ENCODE data around the gene KIF6. TPM values are rescaled to one million over a fixed set of nuclear protein-coding genes. Genes with fewer than 3 reads are reported as not detected.

The KIF6 gene
- total RNA-seq, 1 donor from 2014 or later, result 1.5 TPM

GRCh38 chr6:39706819-39707335, 18.3 kb downstream of the KIF6 start:
- no peak overlapping the region for H3K4me3 Mint-ChIP-seq
- H3K4me1 Mint-ChIP-seq, result no peaks in the 10 kb centered on the region
- no peaks in the 10 kb centered on the region for H3K9me3 Mint-ChIP-seq
- H3K36me3 Mint-ChIP-seq (ENCODE audit: low read depth), result no peaks in the 10 kb centered on the region
- TF ChIP-seq, protein P1, sequence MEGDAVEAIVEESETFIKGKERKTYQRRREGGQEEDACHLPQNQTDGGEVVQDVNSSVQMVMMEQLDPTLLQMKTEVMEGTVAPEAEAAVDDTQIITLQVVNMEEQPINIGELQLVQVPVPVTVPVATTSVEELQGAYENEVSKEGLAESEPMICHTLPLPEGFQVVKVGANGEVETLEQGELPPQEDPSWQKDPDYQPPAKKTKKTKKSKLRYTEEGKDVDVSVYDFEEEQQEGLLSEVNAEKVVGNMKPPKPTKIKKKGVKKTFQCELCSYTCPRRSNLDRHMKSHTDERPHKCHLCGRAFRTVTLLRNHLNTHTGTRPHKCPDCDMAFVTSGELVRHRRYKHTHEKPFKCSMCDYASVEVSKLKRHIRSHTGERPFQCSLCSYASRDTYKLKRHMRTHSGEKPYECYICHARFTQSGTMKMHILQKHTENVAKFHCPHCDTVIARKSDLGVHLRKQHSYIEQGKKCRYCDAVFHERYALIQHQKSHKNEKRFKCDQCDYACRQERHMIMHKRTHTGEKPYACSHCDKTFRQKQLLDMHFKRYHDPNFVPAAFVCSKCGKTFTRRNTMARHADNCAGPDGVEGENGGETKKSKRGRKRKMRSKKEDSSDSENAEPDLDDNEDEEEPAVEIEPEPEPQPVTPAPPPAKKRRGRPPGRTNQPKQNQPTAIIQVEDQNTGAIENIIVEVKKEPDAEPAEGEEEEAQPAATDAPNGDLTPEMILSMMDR (conservative IDR thresholded peaks at IDR 0.05), result no peak
- H3K27ac Mint-ChIP-seq (ENCODE audit: unreplicated experiment), result no peak overlapping the region
- no peak for DNase-seq (ENCODE audit: low read depth, low spot score)
- H3K27me3 Mint-ChIP-seq (ENCODE audit: low read depth), result no peaks in the 10 kb centered on the region

DNA sequence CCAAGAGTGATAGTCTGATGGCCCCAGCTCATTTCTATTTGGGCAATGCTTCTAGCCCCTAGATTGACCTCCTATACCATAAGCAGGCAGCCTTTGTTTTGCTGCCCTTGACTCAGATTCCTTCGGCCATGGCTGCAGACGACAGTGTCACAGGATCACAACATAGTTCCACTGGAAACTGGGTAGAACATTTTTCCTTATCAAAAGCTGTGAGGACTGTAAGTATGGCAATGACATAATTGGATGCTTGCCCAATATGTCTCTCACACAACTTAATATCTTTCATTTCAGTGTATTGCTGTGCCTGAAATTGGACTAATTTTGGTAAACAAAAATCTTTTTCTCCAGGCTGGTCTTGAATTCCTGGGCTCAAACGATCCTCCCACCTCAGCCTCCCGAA, 22.9 kb downstream of the KIF6 start:
- Mint-ChIP-seq H3K9me3 (no peaks in the 10 kb centered on the region), H3K27ac (ENCODE audit: unreplicated experiment) (no peak overlapping the region), H3K36me3 (ENCODE audit: low read depth) (no peaks in the 10 kb centered on the region), H3K27me3 (ENCODE audit: low read depth) (no peaks in the 10 kb centered on the region), H3K4me1 (peaks cover 3% of the 10 kb centered on the region), H3K4me3 (no peak overlapping the region)
- DNase-seq (ENCODE audit: low read depth, low spot score), result no peak
- TF ChIP-seq, protein P1 (conservative IDR thresholded peaks at IDR 0.05), result no peak

DNA sequence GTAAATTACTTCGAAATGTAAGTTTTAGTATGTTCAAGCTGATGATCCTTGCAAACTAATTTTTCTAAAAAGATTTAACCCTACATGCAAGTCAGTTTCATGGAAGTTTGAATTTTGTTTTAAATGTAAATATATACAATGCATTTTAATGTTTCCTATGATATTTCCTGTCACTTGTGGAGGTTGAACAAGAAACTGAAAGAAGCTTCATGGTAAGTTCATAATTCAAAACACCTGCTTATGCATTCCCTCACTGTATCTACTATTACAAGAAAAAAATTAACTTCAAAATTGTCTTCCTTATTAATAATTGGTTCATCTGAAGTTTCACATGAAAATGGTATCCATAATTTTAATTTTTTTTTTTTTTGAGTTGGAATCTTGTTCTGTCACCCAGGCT, 24.8 kb downstream of the KIF6 start:
- Mint-ChIP-seq H3K4me3 (no peak overlapping the region), H3K9me3 (peaks cover 2% of the 10 kb centered on the region), H3K36me3 (ENCODE audit: low read depth) (peaks cover 2% of the 10 kb centered on the region), H3K4me1 (peaks cover 3% of the 10 kb centered on the region), H3K27ac (ENCODE audit: unreplicated experiment) (no peak overlapping the region), H3K27me3 (ENCODE audit: low read depth) (no peaks in the 10 kb centered on the region)
- TF ChIP-seq, protein P1 (conservative IDR thresholded peaks at IDR 0.05), result no peak
- no peak for DNase-seq (ENCODE audit: low read depth, low spot score)

GRCh38 chr6:39698789-39699188, 26.4 kb downstream of the KIF6 start:
- no peak overlapping the region for H3K27ac Mint-ChIP-seq (ENCODE audit: unreplicated experiment)
- no peak for DNase-seq (ENCODE audit: low read depth, low spot score)
- H3K4me3 Mint-ChIP-seq, result no peak overlapping the region
- H3K4me1 Mint-ChIP-seq, result peaks cover 3% of the 10 kb centered on the region
- H3K27me3 Mint-ChIP-seq (ENCODE audit: low read depth), result no peaks in the 10 kb centered on the region
- H3K9me3 Mint-ChIP-seq, result peaks cover 2% of the 10 kb centered on the region
- H3K36me3 Mint-ChIP-seq (ENCODE audit: low read depth), result peaks cover 2% of the 10 kb centered on the region
- TF ChIP-seq, protein P1 (conservative IDR thresholded peaks at IDR 0.05), result no peak

DNA sequence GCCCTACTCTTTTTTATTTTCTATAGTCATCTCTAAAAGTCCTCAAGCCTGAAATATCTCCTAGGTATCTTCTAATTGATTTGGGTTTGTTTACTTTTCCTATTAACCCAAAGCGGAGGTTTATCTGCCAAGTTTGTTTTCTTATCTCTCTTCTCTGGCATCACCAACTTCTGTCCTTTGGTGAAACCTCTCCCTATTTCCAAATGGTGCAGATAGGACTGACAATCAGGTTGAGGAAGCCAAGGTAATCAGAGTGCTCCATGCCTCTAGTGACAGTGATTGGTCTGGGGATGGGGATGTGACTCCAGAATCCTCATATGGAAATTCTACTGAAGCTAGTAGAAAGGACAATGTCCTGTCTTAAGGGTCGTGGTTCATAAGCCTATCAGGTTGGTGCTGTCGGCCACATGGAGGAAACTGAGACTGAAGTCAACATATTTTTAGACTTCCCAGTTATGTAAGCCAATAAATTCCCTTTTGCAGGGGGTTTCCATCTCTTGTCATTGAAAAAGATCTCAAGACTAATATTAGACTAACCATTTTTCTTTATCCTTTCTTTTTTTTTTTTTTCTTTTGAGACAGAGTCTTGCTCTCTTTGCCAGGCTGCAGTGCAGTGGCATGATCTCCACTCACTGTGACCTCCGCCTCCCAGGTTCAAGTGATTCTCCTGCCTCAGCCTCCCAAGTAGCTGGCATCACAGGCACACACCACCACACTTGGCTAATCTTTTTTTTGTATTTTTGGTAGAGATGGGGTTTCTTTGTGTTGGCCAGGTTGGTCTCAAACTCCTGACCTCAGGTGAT, 28.0 kb downstream of the KIF6 start:
- no peak for DNase-seq (ENCODE audit: low read depth, low spot score)
- Mint-ChIP-seq H3K4me1 (peaks cover 3% of the 10 kb centered on the region), H3K27me3 (ENCODE audit: low read depth) (no peaks in the 10 kb centered on the region), H3K4me3 (no peak overlapping the region), H3K36me3 (ENCODE audit: low read depth) (peaks cover 2% of the 10 kb centered on the region), H3K9me3 (peaks cover 2% of the 10 kb centered on the region), H3K27ac (ENCODE audit: unreplicated experiment) (no peak overlapping the region)
- TF ChIP-seq, protein P1 (conservative IDR thresholded peaks at IDR 0.05), result no peak
